Nephron progenitor cell (in vitro differentiated cells): ENCODE measurements around the gene MAP4.

Experiments used
- DNase-seq: peaks from one replicate; pipeline ENCODE4 v3.0.0; 2021
- H3K27ac Mint-ChIP-seq: 2 replicates; pipeline ENCODE4 v1.8.0; 2021; ENCODE audit warnings: mild to moderate bottlenecking, moderate library complexity, mixed read lengths
- H3K27me3 Mint-ChIP-seq: 2 replicates; pipeline ENCODE4 v1.8.0; 2021; ENCODE audit warnings: mild to moderate bottlenecking, low read depth, mixed read lengths; ENCODE audit not compliant: poor library complexity
- H3K36me3 Mint-ChIP-seq: 2 replicates; pipeline ENCODE4 v1.8.0; 2021; ENCODE audit warnings: low read depth, mixed read lengths
- H3K4me1 Mint-ChIP-seq: 2 replicates; pipeline ENCODE4 v1.8.0; 2021; ENCODE audit warnings: mixed read lengths
- H3K4me3 Mint-ChIP-seq: 2 replicates; pipeline ENCODE4 v1.8.0; 2021; ENCODE audit warnings: mild to moderate bottlenecking, moderate library complexity, mixed read lengths
- H3K9me3 Mint-ChIP-seq: 2 replicates; pipeline ENCODE4 v1.8.0; 2021; ENCODE audit warnings: mild to moderate bottlenecking, moderate library complexity, mixed read lengths
- CTCF ChIP-seq: fragments of 200-600 bp; sonication (generic); IDR thresholded peaks from 2 replicates; pipeline ENCODE4 v1.5.0; 2021; ENCODE audit warnings: antibody characterized with exemption

MAP4 gene

GRCh38 chr3:47985381-47985780, 30.8 kb downstream of the MAP4 start:
- Mint-ChIP-seq H3K27ac (no peak overlapping the region), H3K27me3 (no peaks in the 10 kb centered on the region), H3K9me3 (no peaks in the 10 kb centered on the region), H3K4me3 (no peak overlapping the region), H3K36me3 (peaks cover 5% of the 10 kb centered on the region), H3K4me1 (peaks cover 9% of the 10 kb centered on the region)
- DNase-seq, result no peak
- no peak for TF ChIP-seq CTCF

GRCh38 chr3:47984075-47984728, 32.0 kb downstream of the MAP4 start:
- TF ChIP-seq CTCF, result no peak
- Mint-ChIP-seq H3K9me3 (no peaks in the 10 kb centered on the region), H3K27me3 (no peaks in the 10 kb centered on the region), H3K4me3 (no peak overlapping the region), H3K36me3 (peaks cover 5% of the 10 kb centered on the region), H3K27ac (peak overlapping the region; percentile 68), H3K4me1 (no peaks in the 10 kb centered on the region)
- no peak for DNase-seq

- H3K4me3 Mint-ChIP-seq, result no peak overlapping the region
- no peaks in the 10 kb centered on the region for H3K9me3 Mint-ChIP-seq
- TF ChIP-seq CTCF, result no peak
- DNase-seq, result no peak
- H3K27ac Mint-ChIP-seq, result no peak overlapping the region
- no peaks in the 10 kb centered on the region for H3K4me1 Mint-ChIP-seq
- H3K27me3 Mint-ChIP-seq, result no peaks in the 10 kb centered on the region
- H3K36me3 Mint-ChIP-seq, result peaks cover 3% of the 10 kb centered on the region
These were observed 35.4 kb downstream of the MAP4 start for GRCh38 chr3:47980795-47981194.

- peaks cover 11% of the 10 kb centered on the region for H3K36me3 Mint-ChIP-seq
- no peak overlapping the region for H3K27ac Mint-ChIP-seq
- no peaks in the 10 kb centered on the region for H3K4me1 Mint-ChIP-seq
- TF ChIP-seq CTCF, result no peak
- H3K27me3 Mint-ChIP-seq, result no peaks in the 10 kb centered on the region
- DNase-seq, result no peak
- no peaks in the 10 kb centered on the region for H3K9me3 Mint-ChIP-seq
- no peak overlapping the region for H3K4me3 Mint-ChIP-seq
These were observed 37.1 kb downstream of the MAP4 start for GRCh38 chr3:47979070-47979469.

- Mint-ChIP-seq H3K4me3 (no peak overlapping the region), H3K4me1 (no peaks in the 10 kb centered on the region), H3K36me3 (peaks cover 18% of the 10 kb centered on the region), H3K27me3 (no peaks in the 10 kb centered on the region), H3K27ac (no peak overlapping the region), H3K9me3 (no peaks in the 10 kb centered on the region)
- TF ChIP-seq CTCF, result no peak
- no peak for DNase-seq
These were observed 37.8 kb downstream of the MAP4 start for GRCh38 chr3:47978386-47978785.

GRCh38 chr3:47976135-47976732, 40.0 kb downstream of the MAP4 start:
- no peak for DNase-seq
- Mint-ChIP-seq H3K4me1 (no peaks in the 10 kb centered on the region), H3K27me3 (no peaks in the 10 kb centered on the region), H3K4me3 (no peak overlapping the region), H3K36me3 (peaks cover 24% of the 10 kb centered on the region), H3K27ac (peak overlapping the region; percentile 40), H3K9me3 (no peaks in the 10 kb centered on the region)
- no peak for TF ChIP-seq CTCF
